GM18498 (cell line): ENCODE data around the gene PLOD1.
A peak's percentile ranks its signal among the peaks of the same experiment; 100 is the strongest.

Experiments
- ATAC-seq: cut with Tn5 transposase; IDR thresholded peaks from one replicate; pipeline ENCODE4 v1.9.1; 2021; ENCODE audit warnings: mild to moderate bottlenecking, moderate library complexity; ENCODE audit not compliant: unreplicated experiment

The PLOD1 gene

DNA sequence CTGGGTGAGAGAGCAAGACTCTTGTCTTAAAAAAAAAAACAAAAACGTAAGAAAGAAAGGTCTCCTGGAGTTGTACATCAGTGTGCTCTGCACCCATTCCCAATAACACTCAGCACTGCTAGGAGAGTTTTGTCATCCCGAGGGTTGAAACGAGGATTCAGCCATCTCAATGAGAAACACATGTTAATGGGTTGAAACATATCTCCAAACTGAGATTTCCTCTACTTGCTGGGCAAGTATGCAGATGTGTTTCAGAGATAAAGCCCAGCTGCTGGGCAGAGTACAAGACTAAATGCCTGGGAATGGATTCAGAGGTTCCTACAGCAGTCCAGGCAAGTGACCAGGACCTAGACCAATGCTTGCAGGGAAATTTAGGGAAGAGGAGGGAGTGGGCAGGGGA, 43.1 kb downstream of the PLOD1 start:
- ATAC-seq, result no peak

DNA sequence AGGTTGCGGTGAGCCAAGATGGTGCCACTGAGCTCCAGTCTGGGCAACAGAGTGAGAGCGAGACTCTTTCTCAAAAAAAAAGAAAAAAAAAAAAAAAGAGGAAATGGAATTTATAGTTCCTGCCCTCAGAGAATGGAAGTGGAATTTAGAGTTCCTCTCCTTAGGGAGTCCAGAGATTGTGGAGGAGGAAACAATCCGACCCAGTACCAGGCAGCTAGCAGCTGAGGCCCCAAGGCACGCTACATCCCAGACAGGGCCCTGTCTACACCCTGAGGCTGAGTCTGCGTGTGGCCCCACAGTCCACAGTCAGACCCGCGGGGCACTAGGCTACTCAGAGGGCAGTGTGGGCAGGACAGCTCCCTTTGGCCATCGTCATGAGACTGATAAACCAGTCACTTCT, 43.8 kb downstream of the PLOD1 start:
- no peak for ATAC-seq

DNA sequence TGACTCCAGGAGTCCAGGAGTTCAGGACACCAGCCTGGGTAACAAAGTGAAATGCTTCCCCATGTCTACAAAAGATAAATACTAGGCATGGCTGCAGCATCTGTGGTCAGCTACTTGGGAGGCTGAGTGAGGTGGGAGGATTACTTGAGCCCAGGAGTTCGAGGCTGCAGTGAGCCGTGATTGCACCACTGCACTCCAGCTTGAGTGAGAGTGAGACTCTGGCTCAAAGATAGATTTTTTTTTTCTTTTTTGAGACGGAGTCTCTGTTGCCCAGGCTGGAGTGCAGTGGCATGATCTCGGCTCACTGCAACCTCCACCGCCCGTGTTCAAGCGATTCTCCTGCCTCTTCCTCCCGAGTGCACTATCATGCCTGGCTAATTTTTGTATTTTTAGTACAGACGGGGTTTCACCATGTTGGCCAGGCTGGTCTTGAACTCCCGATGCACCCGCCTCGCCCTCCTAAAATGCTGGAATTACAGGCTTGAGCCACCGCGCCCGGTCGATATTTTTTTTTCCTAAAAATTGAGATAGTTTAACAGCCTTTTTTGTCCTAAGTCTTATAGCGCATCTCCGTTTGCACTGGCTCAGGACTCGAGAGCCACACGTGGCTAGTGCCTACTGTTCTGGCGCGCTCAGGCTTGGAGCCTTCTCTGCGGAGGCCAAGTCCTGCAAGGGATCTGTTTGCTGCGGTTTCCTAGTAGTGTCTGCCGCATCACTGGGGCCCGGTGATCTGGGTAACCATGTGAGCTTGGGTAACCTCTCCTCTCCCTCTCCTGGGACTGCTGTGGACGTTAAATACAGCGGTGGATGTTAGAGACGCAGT, 44.7 kb downstream of the PLOD1 start:
- ATAC-seq, result no peak

DNA sequence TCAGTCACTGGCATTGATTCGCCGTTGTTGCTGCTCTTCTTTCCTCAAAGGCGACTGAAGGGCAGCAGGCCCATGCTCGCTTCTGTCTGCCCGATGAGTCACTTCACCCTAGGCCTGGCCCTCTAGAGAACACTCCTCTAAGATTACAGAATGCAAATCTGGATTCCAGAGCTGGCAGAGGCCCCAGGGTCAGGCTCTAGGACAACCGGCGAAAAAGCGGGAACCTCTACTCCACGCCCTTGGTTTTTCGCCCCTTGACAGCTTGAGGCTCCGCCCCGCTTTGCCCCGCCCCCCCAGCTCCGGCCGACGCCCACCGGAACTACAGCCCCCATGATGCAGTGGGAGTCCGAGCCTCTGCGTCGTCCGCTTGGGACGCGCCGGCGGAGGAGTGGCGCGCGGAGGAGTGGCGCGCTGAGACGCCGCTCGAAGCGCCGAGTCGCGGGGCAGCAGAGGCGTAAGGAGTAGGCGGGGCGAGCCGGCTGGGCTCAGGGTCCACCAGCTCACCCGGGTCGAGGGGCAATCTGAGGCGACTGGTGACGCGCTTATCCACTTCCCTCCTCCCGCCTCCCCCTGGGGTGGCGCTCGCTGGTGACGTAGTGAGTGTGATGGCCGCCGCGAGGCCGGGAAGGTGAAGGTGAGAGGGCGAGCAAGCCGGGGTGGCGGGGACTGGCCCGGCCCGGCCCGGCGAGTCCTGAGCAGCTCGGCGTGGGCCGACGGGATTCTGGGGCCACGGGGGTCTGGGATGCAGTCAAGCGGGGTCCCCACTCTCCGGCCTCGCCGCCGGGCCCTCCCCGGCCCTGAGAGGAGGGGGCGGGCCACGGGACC, 45.5 kb downstream of the PLOD1 start, which contains the start of gene MFN2:
TSS of gene MFN2 (plus strand) at position 594 of the 825 bp plus-strand sequence. CDS start 8,725 bp downstream, outside the sequence.
- ATAC-seq, result peak; percentile 95

DNA sequence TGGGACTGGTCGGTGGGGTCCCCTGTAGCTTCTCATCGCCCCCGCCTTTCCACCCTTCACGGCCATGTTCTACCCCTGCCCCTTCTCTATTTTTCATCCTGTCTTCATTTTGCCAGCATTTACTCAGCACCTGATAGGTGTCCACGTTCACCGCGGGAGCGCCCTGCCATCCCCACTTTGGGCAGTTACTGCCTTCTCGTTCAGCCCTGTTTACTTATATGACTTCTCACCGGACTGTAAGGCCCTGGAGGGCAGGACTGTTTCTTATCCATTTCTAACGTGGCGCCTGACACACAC, 46.1 kb downstream of the PLOD1 start:
- ATAC-seq, result no peak

DNA sequence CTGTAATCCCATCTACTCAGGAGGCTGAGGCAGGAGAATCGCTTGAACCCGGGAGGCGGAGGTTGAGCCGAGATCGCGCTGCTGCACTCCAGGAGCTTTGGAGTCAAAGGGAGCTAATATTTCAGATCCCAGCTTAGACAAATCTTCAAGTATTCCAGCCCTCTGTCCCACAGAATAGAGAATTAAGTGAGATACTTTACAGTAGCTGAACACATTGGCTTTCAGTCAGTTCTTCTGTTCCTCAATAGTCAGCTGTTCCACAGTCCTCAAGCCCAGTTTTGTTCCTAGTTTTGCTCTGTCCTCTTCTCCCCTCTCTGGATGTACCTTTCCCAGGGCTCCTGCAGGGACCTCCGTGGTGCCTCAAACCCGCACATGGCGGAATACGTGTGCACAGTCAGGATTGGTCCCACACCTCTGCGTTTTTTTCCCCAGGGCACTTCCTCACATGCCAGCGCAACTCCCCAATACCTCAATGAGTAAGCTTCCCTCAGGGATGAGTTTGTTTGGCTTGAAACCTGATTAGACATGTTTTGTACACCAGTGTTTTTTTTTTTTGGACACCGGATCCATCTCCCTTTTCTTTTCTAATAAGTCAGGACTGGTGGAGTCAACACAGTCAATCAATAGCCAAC, 47.0 kb downstream of the PLOD1 start:
- ATAC-seq, result no peak

DNA sequence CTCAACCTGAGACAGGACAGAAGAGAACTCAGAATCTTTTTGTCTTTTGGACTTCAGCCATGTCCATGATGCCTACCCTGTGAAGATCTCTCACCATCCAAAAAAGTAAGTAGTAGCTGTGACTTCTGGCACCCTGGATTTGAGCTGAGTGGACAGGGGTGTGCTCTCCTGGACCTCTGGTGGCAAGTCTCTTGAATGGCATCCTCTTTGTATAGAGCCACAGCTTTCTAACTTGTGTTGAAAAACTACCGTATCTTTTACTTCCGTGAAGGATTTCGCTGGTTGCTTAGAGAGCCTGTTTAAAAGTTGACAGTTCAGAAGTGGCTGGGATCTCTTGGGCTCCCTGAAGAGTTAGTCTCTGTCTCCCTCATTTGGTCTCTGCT, 47.5 kb downstream of the PLOD1 start:
- ATAC-seq, result no peak

DNA sequence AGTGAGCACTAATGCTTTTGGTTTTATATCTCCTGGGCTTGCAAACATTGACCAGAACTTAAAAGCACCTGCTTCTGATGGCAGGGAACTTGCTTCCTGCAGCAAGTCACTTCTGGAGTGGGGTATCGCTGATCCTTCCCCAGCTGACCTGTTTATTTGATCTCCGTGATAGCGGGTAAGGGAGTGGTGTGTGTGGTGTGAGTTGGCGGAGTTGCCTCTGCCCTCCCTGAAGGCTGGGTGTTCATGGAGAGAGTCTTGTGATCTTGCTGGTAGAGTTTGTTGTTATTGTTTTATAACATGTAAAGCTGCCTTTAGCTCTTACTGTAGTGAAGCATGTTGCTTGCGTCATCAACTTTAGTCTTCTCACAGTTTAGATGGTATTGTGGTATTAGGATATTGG, 49.6 kb downstream of the PLOD1 start:
- ATAC-seq, result no peak

DNA sequence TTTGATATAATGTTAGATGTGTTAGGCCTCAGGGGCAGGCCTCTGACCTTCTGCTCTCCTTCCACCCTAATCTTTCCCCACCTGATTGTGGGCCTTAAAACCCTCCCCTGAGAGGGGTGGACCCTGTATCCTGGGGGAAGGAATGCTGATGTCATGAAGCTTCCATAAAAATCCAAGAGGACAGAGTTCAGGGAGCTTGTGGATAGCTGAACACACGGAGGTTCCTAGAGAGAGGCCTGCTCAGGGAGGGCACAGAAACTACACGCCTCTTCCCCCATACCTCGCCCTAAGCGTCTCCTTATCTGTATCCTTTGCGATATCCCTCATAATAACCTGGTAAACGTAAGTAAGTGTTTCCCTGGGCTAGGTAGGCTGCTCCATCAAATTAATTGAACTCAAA, 50.1 kb downstream of the PLOD1 start:
- no peak for ATAC-seq

DNA sequence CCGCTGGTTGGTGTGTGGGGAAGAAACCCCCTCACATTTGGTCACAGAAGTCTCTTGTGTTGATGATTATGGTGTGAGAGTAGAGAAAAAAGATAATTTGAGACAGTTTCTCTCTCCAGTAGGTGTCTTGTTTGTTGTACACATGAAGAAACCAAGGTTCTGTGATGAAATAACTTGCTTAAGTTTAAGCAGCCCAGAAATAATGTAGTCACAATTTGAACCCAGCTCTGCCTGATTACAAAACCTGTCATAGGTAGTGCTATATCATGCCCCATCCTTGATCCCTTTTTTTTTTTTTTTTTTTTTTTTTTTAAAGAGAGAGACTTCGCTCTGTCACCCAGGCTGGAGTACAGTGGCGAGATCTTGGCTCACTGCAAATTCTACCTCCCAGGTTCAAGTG, 50.7 kb downstream of the PLOD1 start:
- no peak for ATAC-seq

DNA sequence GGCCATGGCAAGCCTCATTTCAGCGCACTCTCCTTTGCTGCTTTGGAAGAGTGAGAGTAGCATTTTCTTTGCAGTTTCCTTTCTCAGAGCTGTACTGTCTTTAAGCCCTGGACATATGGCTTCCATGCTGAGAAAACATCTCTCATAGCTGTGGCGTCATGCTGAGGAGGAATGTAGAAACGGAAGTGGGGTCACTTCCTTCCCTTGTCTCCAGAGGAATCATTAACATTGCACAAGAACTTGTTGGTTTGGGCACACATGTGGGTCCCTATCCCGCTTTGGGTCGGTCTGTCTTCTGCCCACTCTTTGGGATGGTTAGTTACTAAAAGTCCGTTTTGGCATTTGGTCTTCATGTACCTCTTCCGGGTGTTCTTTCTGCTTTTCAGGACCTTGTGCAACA, 51.3 kb downstream of the PLOD1 start:
- ATAC-seq, result no peak

DNA sequence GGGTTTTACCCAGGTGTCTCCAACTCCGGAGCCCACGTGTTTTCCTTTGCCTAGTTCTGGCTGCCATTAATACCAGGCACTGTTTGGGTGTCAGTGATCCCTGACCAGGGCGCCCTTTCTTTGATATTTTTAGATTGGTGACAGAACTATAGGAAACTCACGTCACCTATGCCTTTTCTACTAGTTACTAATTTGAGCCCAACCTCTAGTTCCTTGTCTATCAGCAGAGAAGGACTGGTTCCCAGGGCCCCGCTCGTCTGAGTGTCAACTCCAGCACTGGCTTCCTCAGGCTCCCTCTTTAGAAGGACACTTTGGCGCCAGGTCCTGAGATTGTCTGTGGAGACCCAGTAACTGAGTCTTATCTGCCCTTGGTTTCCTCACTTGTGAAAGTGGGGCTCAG, 55.2 kb downstream of the PLOD1 start:
- no peak for ATAC-seq

DNA sequence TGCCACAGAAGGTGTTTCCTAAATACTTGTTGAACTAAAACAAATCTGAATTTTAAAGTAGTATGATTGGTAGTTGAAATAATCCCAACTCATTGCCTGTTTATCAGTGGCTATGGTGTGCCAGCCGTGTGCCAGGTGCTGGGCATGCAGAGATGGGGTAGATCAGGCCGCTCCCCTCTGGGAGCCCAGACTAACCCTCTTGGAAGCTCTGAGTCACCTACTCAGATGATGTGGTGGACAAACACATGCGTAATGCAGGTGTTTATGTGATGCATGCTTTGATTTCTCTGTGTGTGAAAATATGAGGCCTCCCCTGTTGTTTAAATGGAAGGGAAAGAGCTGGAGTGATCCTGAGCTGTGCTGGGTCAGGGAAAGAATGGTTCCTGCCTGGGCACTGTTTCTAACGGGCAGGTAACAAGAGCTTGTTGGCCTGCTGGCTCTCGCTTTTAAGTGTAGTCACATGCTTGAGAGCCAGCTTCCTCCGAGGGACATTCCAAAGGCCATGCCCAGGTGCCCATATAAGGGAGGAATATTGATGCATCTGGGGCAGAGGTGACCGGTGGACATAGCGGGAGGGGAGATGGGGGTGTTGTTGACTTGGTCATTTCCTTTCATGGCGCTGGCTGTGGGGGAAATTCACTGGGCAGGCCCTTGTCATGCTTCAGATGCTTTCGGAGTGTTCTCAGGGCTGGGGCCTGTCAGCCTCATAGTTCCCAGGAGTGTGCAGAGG, 56.0 kb downstream of the PLOD1 start:
- no peak for ATAC-seq

DNA sequence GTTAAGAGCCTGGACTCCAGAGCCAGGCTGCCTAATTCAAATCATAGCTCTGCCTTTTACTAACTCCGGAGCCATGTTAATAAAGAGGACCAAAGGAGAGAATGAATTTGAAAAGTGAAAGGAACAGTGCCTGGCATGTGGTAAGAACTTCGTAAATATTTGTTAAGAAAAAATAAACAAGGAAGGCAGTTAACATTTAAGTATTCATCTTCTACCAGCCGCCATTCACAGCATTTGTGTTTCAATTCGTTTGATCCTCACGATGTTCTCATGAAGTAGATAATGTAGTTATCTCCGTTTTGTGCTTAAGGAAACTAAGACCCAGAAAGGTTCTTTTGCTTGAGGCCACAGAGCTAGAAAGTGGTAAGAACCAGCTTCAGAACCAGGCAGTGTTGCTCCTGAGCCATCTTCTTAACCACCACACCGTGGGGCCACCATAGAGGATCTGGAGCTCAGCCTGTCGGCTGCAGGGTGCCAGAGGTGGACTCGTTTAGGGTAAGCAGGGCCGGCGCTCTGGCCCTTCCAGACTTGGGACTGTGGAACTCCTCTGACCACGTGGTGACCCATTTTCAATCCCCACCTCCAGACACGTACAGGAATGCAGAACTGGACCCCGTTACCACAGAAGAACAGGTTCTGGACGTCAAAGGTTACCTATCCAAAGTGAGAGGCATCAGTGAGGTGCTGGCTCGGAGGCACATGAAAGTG, 57.6 kb downstream of the PLOD1 start:
- ATAC-seq, result no peak

DNA sequence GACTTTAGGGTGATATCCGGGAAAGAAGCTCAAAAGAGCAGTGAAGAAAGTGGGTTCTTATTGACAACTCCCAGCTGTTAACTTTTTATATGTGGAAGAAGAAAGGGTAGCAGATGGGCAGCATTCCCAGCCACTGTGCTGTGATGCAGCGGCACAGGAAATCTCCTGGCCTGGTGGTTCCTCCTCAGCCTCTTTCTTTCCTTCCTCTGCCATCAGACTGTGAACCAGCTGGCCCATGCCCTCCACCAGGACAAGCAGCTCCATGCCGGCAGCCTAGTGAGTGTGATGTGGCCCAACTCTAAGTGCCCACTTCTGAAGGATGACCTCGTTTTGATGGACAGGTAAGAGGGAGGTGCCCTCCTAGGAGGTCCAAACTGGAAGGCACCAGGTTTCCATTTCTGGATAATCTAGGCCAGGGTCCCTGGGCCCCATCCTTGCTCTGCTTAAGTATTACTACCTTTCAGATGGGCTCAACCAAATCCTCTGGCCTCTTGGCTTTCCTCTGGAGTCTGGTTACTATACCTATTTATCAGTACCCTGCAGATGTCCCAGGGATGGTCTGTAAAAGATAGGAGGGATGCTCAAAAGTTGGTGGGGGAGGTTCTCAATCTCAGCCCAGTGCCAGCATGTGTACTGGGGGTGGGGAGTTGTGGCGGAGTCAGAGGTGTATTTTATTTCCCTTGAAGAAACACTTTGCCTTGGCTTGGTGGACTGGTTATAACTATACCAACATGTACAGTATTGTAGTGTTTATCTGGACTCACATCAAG, 62.7 kb downstream of the PLOD1 start:
- no peak for ATAC-seq

DNA sequence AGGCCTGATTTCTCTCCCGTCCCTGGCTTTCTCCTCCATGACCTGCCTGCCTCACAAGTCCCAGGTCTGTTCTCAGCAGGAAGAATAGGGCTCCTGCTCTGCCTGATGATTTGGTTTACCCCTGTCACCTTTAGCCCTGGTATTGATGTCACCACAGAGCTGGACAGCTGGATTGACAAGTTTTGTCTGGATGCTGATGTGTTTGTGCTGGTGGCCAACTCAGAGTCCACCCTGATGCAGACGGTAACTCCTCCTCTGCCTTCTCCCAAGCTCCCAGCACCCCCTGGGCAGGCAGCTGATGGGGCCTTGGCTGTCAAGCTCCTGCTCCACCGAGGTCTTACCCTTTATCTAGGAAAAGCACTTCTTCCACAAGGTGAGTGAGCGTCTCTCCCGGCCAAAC, 64.1 kb downstream of the PLOD1 start:
- ATAC-seq, result no peak

DNA sequence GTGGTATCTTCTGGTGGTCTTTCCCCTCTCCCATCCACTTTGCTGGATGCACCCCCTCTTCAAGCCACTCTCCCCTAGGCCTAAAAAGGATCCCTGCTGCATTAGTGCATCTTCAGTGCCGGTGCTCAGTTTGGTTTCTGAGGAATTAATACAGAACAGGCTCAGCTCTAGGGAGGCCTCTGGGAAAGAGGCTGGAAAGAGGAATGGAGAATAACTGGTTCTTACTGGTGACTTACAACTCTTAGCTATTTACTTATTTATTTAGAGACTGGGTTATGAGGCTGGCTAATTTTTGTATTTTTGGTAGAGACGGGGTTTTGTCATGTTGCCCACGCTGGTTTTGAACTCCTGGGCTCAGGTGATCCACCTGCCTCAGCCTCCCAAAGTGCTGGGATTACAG, 64.7 kb downstream of the PLOD1 start:
- no peak for ATAC-seq

DNA sequence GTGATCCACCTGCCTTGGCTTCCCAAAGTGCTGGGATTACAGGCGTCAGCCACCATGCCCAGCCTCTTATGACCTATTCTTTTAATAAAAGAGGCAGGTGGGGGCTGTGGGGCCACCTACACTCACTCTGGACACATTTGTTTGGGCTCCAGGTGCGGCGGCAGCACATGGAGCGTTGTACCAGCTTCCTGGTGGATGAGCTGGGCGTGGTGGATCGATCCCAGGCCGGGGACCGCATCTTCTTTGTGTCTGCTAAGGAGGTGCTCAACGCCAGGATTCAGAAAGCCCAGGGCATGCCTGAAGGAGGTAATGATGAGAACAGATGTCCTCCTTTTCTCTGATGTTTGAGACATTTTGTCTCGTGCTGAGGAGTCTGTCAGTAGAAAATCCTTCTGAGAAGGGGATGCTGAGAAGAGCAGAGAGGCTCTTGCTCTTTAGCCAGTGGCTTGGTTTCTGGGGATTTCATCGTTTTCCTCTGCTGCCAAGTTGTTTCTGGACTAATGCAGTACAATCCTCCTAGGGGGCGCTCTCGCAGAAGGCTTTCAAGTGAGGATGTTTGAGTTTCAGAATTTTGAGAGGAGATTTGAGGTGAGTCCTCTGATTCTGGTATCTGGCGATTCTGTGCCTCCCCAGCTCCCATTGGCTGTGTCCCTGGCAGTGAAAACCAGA, 66.9 kb downstream of the PLOD1 start:
- no peak for ATAC-seq

DNA sequence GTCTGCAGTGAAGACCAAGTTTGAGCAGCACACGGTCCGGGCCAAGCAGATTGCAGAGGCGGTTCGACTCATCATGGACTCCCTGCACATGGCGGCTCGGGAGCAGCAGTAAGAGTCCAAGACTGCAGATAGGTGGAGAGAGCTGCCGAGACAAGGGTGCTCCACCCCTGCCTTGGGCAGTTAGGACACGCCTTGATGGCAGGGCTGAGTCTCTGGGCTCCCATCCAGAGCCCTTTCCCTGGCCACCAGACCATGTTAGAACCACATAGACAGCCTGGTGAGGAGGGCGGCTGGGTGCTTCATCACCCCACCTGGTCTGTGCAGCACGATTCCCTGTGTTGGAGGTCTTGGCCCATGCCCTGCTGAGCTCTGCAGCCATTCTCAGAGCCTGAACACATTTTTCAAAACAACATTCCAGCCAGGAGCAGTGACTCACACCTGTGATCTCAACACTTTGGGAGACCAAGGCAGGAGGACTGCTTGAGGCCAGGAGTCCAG, 67.5 kb downstream of the PLOD1 start:
- ATAC-seq, result no peak
